Right lobe of liver (tissue), 4 donors: ENCODE measurements around the gene MAT2A.

ENCODE experiments used
- POLR2A ChIP-seq: fragments of 450-650 bp; IDR thresholded peaks from one replicate; pipeline ENCODE4 v1.6.1; 2017; ENCODE audit warnings: antibody characterized with exemption, mild to moderate bottlenecking
- TF ChIP-seq, protein P1 (sequence below), 4 donors: fragments of 200-600 bp in 3 of 4; fragments of 450-650 bp in 1 of 4; IDR thresholded peaks; one replicate each; pipeline versions ENCODE4 v1.5.1 to v1.8.0; 2016 to 2022; ENCODE audit warnings: antibody characterized with exemption in 4 of 4, mild to moderate bottlenecking in 2 of 4
- donor health status: DM: no; HTN: no; CAD: no.
- donor health status: DM: no; HTN: no; CAD: no.
- donor health status: DM: no; HTN: yes; CAD: no.

- TF ChIP-seq, protein P1, sequence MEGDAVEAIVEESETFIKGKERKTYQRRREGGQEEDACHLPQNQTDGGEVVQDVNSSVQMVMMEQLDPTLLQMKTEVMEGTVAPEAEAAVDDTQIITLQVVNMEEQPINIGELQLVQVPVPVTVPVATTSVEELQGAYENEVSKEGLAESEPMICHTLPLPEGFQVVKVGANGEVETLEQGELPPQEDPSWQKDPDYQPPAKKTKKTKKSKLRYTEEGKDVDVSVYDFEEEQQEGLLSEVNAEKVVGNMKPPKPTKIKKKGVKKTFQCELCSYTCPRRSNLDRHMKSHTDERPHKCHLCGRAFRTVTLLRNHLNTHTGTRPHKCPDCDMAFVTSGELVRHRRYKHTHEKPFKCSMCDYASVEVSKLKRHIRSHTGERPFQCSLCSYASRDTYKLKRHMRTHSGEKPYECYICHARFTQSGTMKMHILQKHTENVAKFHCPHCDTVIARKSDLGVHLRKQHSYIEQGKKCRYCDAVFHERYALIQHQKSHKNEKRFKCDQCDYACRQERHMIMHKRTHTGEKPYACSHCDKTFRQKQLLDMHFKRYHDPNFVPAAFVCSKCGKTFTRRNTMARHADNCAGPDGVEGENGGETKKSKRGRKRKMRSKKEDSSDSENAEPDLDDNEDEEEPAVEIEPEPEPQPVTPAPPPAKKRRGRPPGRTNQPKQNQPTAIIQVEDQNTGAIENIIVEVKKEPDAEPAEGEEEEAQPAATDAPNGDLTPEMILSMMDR (IDR thresholded peaks at IDR 0.05) = no peak
- TF ChIP-seq POLR2A = no peak
Measured at GRCh38 chr2:85588645-85589044, 49.7 kb downstream of the MAT2A start.
